Glomerular visceral epithelial cell (primary cell): Measurements from ENCODE around the gene ZNF780A.
A peak's percentile ranks its signal among the peaks of the same experiment; 100 is the strongest.
"Not testable (repeated sequence)": the region's sequence is repeated elsewhere in the genome, so short reads cannot be mapped to it uniquely, and the experiment has no call there.

Experiments used
- DNase-seq: peaks from one replicate; pipeline ENCODE4 v3.0.0-alpha.2; 2016; ENCODE audit errors: extremely low spot score

Gene ZNF780A

DNA sequence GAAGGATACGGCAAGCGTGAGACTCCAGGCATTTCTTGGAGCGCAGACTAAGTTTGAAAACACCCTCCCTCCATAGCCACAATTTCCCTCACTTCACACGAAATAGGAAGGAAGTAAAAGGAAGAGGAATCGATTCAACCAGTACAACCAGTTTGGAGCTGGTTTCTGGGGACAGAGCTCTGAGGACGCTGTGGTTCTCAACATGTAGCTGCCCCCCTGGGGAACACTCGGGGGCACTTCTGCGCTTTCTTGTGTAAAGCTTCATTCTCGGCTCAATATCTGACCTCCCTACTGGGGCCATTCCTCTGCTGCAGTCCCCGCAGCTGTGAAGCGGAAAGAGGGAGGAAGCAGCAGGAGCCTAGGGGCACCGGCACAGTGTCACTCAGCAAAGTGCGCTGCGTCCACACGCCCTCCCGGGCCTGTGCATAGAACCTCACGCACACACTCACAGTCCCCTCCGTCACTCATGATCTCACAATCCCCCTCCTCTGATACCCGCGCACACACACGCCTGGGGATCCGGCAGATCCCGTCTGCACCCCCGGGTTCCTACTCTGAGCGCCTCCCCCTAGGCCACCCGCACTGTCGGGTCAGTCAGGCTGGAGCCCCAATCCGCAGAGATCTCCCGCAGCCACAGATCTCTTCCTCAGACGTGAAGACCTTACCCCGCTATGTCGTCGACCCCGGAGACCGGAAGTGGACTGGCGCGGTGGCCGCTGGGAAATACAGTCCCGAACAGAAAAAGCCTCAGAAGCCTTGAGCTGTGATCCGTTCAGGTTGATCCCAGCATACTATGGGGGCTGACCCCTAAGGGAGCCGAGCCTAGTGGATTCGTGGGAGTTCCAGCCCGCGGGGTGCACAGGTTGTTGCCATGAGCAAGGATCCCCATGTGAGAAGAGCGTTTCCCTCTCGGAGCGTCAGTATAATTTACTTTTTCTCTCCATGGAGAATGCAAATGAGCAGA is at the start of gene ZNF780A:
ZNF780A (minus strand) TSS at position 703 of the 964 bp plus-strand sequence. CDS start 6,190 bp downstream, outside the sequence.
- peak; percentile 79 for DNase-seq

GRCh38 chr19:40139533-40140287 is 49.0 kb upstream of the ZNF780A start:
- DNase-seq: peak; percentile 44

GRCh38 chr19:40136818-40137217 is 46.1 kb upstream of the ZNF780A start:
- DNase-seq: no peak

GRCh38 chr19:40134866-40135265 is 44.1 kb upstream of the ZNF780A start:
- no peak for DNase-seq

- DNase-seq: no peak
Measured at GRCh38 chr19:40133491-40133890, 42.7 kb upstream of the ZNF780A start.

DNA sequence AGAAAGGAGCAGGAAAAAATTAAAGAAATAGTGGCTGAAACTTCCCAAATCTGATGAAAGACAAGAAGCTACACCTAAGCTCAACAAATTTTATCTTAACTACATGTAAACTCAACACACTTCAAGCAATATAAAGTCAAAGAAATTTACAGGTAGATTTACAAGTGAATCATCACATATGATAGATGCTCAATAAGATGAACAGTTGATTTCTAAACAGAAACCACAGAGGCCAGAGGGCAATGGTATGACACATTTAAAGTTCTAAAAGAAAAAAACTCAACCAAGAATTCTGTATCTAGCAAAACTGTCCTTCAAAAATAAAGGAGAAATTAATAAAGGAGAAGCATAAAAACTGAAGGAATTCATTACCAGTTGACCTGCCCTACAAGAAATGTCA is 39.3 kb upstream of the ZNF780A start:
- no peak for DNase-seq

DNA sequence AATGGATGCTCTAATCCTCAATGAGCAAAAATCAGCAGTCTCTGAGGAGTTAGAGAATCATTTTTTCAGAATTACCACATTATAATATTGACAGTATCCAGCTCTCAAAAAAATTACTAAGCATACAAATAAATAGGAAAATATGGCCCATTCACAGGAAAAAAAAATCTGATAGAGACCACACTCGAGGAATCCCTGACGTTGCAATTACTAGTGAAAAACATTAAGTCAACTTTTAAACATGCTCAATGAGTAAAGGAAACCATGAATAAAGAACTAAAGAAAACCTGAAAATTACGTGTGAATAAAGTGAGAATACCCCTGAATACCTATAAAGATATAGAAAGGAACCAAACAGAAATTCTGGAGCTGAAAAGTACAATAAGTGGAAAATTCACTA is 38.7 kb upstream of the ZNF780A start:
- DNase-seq: no peak

GRCh38 chr19:40128991-40129390 is 38.2 kb upstream of the ZNF780A start:
- no peak for DNase-seq

- DNase-seq: no peak
Measured at GRCh38 chr19:40119380-40119779, 28.6 kb upstream of the ZNF780A start.

GRCh38 chr19:40118638-40119037 is 27.9 kb upstream of the ZNF780A start:
- not testable (repeated sequence) for DNase-seq

GRCh38 chr19:40116075-40116474 is 25.3 kb upstream of the ZNF780A start:
- no peak for DNase-seq

DNA sequence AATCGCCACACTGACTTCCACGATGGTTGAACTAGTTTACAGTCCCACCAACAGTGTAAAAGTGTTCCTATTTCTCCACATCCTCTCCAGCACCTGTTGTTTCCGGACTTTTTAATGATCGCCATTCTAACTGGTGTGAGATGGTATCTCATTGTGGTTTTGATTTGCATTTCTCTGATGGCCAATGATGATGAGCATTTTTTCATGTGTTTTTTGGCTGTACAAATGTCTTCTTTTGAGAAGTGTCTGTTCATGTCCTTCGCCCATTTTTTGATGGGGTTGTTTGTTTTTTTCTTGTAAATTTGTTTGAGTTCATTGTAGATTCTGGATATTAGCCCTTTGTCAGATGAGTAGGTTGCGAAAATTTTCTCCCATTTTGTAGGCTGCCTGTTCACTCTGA is 23.4 kb upstream of the ZNF780A start:
- DNase-seq: not testable (repeated sequence)

DNA sequence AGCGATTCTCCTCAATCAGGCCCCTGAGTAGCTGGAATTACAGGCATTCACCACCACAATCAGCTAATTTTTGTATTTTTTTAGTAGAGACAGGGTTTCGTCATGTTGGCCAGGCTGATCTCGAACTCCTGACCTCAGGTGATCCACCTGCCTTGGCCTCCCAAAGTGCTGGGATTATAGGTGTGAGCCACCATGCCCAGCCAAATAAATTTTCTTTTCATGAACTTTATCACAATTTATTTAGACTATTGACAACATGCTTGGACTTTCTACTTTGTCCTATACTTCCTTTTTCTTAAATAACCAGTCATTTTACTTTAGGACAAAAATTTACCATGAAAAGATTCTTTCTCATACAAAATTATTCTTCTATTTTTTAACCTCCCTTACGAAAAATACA is 21.5 kb upstream of the ZNF780A start:
- not testable (repeated sequence) for DNase-seq

GRCh38 chr19:40110570-40110969 is 19.8 kb upstream of the ZNF780A start:
- DNase-seq: no peak

GRCh38 chr19:40104754-40105153 is 14.0 kb upstream of the ZNF780A start:
- no peak for DNase-seq

DNA sequence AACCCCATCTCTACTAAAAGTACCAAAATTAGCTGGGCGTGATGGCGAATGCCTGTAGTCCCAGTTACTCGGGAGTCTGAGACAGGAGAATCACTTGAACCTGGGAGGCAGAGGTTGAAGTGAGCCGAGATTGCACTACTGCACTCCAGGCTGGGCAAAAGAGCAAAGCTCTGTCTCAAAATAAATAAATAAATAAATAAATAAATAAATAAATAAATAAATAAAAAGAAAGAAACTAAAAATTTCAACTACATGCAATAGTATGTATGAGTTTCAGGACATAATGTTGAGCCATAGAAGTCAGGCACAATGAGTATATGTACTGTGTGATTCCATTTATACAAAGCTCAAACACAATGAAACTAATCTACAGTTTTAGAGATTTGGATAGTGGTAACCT is 12.9 kb upstream of the ZNF780A start:
- DNase-seq: no peak

GRCh38 chr19:40101813-40102212 is 11.1 kb upstream of the ZNF780A start:
- DNase-seq: no peak

- DNase-seq: no peak
Measured at GRCh38 chr19:40093416-40093815, 2.7 kb upstream of the ZNF780A start.

DNA sequence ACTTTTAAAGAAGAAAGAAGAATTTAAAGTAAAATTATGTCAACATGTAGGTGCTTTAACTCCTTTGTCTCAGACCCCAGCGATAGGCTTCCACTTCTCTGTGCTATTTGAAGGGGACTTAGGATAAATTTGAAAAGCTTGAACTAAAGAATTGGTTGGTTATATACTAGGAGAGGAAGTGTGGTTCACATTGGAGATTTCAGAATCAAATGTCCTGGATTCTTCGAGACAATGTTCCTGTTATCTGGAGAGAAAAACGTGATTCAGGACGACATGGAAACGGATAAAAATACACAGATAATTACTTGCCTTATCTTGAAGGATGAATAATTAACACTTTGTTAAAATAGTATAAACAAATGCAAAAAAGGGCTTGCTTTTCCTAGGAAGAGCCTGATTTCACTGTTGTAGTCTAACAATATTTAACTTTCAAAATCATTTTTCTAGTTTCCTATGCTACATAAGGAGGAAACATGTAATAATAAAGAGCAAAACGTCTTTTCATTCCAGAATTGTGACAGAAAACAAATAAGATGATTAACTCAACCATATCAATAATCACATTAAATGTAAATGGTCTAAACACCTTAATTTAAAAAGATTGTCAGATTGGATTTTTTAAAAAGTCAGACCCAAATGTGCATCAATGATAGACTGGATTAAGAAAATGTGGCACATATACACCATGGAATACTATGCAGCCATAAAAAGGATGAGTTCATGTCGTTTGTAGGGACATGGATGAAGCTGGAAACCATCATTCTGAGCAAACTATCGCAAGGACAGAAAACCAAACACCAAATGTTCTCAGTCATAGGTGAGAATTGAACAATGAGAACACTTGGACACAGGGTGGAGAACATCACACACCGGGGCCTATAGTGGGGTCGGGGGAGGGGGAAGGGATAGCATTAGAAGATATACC is 724 bp upstream of the ZNF780A start:
- DNase-seq: no peak

DNA sequence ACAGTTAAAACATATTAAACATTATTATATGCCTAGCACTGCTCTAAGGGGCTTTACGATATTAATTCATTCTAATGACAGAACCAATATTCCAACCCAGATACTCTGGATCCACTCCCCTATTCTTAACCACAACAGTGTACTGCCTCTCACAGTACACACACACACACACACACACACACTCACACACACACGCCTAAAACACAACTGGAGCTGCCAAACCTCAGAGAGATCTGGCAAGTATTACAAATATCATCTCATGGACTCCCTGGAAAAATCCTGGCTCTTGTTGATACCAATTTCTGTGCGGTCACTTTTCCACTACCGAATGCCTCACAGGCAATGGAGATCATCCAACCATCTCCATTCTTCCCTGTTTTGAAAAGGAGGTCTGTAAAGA is 1.3 kb downstream of the ZNF780A start:
- DNase-seq: peak; percentile 35

DNA sequence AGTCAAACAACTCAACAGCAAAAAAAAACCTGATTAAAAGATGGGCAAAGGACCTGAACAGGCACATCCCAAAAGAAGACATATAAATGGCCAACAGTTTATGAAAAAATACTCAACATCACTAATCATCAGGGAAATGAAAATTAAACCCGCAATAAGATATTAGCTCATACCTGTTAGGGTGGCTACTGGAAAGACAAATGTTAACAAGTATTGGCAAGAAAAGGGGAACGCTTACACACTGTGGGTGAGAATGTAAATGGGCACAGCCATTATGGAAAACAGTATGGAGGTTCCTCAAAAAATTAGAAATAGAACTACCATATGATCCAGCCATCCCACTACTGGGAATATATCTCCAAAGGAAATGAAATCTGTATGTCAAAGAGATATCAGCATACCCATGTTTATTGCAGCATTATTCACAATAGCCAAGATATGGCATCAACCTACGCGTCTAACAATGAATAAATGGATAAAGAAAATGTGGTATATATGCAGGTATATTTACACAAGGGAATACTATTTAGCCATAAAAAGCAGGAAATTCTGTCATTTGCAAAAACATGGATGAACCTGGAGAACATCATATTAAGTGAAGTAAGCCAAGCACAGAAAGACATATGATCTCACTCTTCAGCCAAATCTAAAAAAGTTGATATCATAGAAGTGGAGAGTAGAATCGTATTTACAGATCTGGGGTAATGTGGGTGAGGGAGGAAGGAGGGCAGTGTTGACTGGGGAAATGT is 2.3 kb downstream of the ZNF780A start:
- no peak for DNase-seq
